HEK293 (cell line): Measurements from ENCODE around the gene ARL2BP.

Experiments
- CTCF ChIA-PET: fragments of 350-600 bp; formaldehyde crosslinking; extraction: SDS; loops from one replicate; lab custom pipeline; 2021; ENCODE audit warnings: antibody characterized with exemption; lab: Yijun Ruan, JAX
- POLR2A ChIA-PET: fragments of 300-600 bp; formaldehyde crosslinking; extraction: SDS; loops from one replicate; lab custom pipeline; 2020; ENCODE audit warnings: antibody characterized with exemption, inconsistent platforms; lab: Yijun Ruan, JAX
- H3K27ac ChIP-seq: fragments of 200-500 bp; sonication (Bioruptor generic); 2 replicates; pipeline ENCODE4 v1.5.1; 2014; ENCODE audit warnings: low read depth, low read length, control low read depth, inconsistent platforms; ENCODE audit errors: extremely low read depth
- H3K36me3 ChIP-seq, 2 experiments: fragments of 200-500 bp in 1 of 2; sonication (Bioruptor generic) in 1 of 2; 1 replicate in 1 of 2; 2 replicates in 1 of 2; pipeline ENCODE4 v1.5.1; 2014 to 2017; ENCODE audit warnings: inconsistent platforms in 2 of 2, low read length in 2 of 2; ENCODE audit not compliant: control insufficient read depth in 2 of 2, insufficient read depth in 1 of 2
- H3K4me1 ChIP-seq: fragments of 200-500 bp; sonication (Bioruptor generic); 2 replicates; pipeline ENCODE4 v1.5.1; 2014; ENCODE audit warnings: mild to moderate bottlenecking, low read length, inconsistent platforms; ENCODE audit not compliant: control insufficient read depth, insufficient read depth
- H3K4me3 ChIP-seq: 2 replicates; pipeline ENCODE4 v1.5.1; 2011; ENCODE audit warnings: low read depth, mild to moderate bottlenecking, control low read depth, low read length, moderate library complexity
- H3K9me3 ChIP-seq: fragments of 200-500 bp; sonication (Bioruptor generic); 2 replicates; pipeline ENCODE4 v1.5.1; 2014; ENCODE audit warnings: low read depth, low read length, inconsistent platforms; ENCODE audit not compliant: control insufficient read depth, insufficient read depth
- GFI1B ChIP-seq: fragments of 450-650 bp; formaldehyde crosslinking; IDR thresholded peaks from 2 replicates; pipeline ENCODE4 v1.5.1; 2016; ENCODE audit warnings: missing biosample characterization, missing genetic modification characterization
- GLI2 ChIP-seq: fragments of 450-650 bp; formaldehyde crosslinking; IDR thresholded peaks from 2 replicates; pipeline ENCODE4; 2017; ENCODE audit warnings: missing biosample characterization, missing genetic modification characterization, low read depth, borderline replicate concordance
- GLIS1 ChIP-seq: fragments of 450-650 bp; formaldehyde crosslinking; IDR thresholded peaks from 2 replicates; pipeline ENCODE4 v1.5.1; 2016; ENCODE audit warnings: missing biosample characterization, missing genetic modification characterization
- HOXC10 ChIP-seq: sonication (generic); formaldehyde crosslinking; IDR thresholded peaks from 2 replicates; pipeline ENCODE4 v1.8.1; 2023; ENCODE audit warnings: mild to moderate bottlenecking, missing genetic modification reagents
- PATZ1 ChIP-seq: fragments of 450-650 bp; formaldehyde crosslinking; IDR thresholded peaks from 2 replicates; pipeline ENCODE4 v1.5.1; 2016; ENCODE audit warnings: missing biosample characterization, missing genetic modification characterization
- ZBTB49 ChIP-seq: fragments of 450-650 bp; formaldehyde crosslinking; IDR thresholded peaks from 2 replicates; pipeline ENCODE4 v1.5.1; 2016; ENCODE audit warnings: missing biosample characterization, missing genetic modification characterization, low read depth
- ZBTB8A ChIP-seq: fragments of 450-650 bp; formaldehyde crosslinking; IDR thresholded peaks from 2 replicates; pipeline ENCODE4 v1.5.1; 2016; ENCODE audit warnings: missing biosample characterization, missing genetic modification characterization
- ZFP3 ChIP-seq: fragments of 450-650 bp; formaldehyde crosslinking; IDR thresholded peaks from 2 replicates; pipeline ENCODE4 v1.5.1; 2016; ENCODE audit warnings: low read depth, missing biosample characterization, missing genetic modification characterization
- ZNF280C ChIP-seq: fragments of 450-650 bp; formaldehyde crosslinking; IDR thresholded peaks from 2 replicates; pipeline ENCODE4 v1.5.1; 2016; ENCODE audit warnings: missing biosample characterization, missing genetic modification characterization
- ZNF341 ChIP-seq: fragments of 450-650 bp; formaldehyde crosslinking; IDR thresholded peaks from 2 replicates; pipeline ENCODE4; 2016; ENCODE audit warnings: low read depth, missing biosample characterization, missing genetic modification characterization
- ZNF394 ChIP-seq: fragments of 450-650 bp; formaldehyde crosslinking; IDR thresholded peaks from 2 replicates; pipeline ENCODE4 v1.5.1; 2016; ENCODE audit warnings: missing biosample characterization, missing genetic modification characterization, mild to moderate bottlenecking, moderate library complexity, borderline replicate concordance
- ZNF433 ChIP-seq: fragments of 450-650 bp; formaldehyde crosslinking; IDR thresholded peaks from 2 replicates; pipeline ENCODE4 v1.5.1; 2016; ENCODE audit warnings: missing biosample characterization, missing genetic modification characterization, low read depth
- ZNF501 ChIP-seq: fragments of 450-650 bp; formaldehyde crosslinking; IDR thresholded peaks from 2 replicates; pipeline ENCODE4 v1.5.1; 2016; ENCODE audit warnings: missing biosample characterization, missing genetic modification characterization
- ZNF530 ChIP-seq: fragments of 450-650 bp; formaldehyde crosslinking; IDR thresholded peaks from 2 replicates; pipeline ENCODE4 v1.5.1; 2016; ENCODE audit warnings: low read depth, missing biosample characterization, missing genetic modification characterization
- ZNF623 ChIP-seq: fragments of 450-650 bp; formaldehyde crosslinking; IDR thresholded peaks from 2 replicates; pipeline ENCODE4 v1.5.1; 2016; ENCODE audit warnings: missing biosample characterization, missing genetic modification characterization
- ZNF624 ChIP-seq: fragments of 450-650 bp; formaldehyde crosslinking; IDR thresholded peaks from 2 replicates; pipeline ENCODE4 v1.5.1; 2017; ENCODE audit warnings: missing biosample characterization, missing genetic modification characterization
- ZNF629 ChIP-seq: fragments of 450-650 bp; formaldehyde crosslinking; IDR thresholded peaks from 2 replicates; pipeline ENCODE4 v1.5.1; 2017; ENCODE audit warnings: missing biosample characterization, missing genetic modification characterization
- ZNF660 ChIP-seq: fragments of 450-650 bp; IDR thresholded peaks from 2 replicates; pipeline ENCODE4 v1.5.1; 2018; ENCODE audit warnings: missing biosample characterization, mild to moderate bottlenecking, missing genetic modification characterization
- ZNF670 ChIP-seq: fragments of 450-650 bp; formaldehyde crosslinking; IDR thresholded peaks from 2 replicates; pipeline ENCODE4 v1.5.1; 2016; ENCODE audit warnings: missing biosample characterization, missing genetic modification characterization, low read depth
- ZNF701 ChIP-seq: fragments of 450-650 bp; formaldehyde crosslinking; IDR thresholded peaks from 2 replicates; pipeline ENCODE4 v1.5.1; 2016; ENCODE audit warnings: missing biosample characterization, missing genetic modification characterization
- ZNF791 ChIP-seq: fragments of 450-650 bp; formaldehyde crosslinking; IDR thresholded peaks from 2 replicates; pipeline ENCODE4 v1.5.1; 2016; ENCODE audit warnings: missing biosample characterization, missing genetic modification characterization
- ZSCAN16 ChIP-seq: fragments of 450-650 bp; formaldehyde crosslinking; IDR thresholded peaks from 2 replicates; pipeline ENCODE4 v1.5.1; 2016; ENCODE audit warnings: missing biosample characterization, missing genetic modification characterization
- TF ChIP-seq, protein P1 (sequence below): fragments of 450-650 bp; formaldehyde crosslinking; IDR thresholded peaks from 2 replicates; pipeline ENCODE4 v1.5.1; 2016; ENCODE audit warnings: missing biosample characterization, missing genetic modification characterization
- TF ChIP-seq, protein P2 (sequence below): fragments of 450-650 bp; formaldehyde crosslinking; IDR thresholded peaks from 2 replicates; pipeline ENCODE4 v1.5.1; 2016; ENCODE audit warnings: missing biosample characterization, missing genetic modification characterization
- TF ChIP-seq, protein P3 (sequence below): fragments of 450-650 bp; formaldehyde crosslinking; IDR thresholded peaks from 2 replicates; pipeline ENCODE4 v1.5.1; 2016; ENCODE audit warnings: missing biosample characterization, missing genetic modification characterization

Gene ARL2BP

DNA sequence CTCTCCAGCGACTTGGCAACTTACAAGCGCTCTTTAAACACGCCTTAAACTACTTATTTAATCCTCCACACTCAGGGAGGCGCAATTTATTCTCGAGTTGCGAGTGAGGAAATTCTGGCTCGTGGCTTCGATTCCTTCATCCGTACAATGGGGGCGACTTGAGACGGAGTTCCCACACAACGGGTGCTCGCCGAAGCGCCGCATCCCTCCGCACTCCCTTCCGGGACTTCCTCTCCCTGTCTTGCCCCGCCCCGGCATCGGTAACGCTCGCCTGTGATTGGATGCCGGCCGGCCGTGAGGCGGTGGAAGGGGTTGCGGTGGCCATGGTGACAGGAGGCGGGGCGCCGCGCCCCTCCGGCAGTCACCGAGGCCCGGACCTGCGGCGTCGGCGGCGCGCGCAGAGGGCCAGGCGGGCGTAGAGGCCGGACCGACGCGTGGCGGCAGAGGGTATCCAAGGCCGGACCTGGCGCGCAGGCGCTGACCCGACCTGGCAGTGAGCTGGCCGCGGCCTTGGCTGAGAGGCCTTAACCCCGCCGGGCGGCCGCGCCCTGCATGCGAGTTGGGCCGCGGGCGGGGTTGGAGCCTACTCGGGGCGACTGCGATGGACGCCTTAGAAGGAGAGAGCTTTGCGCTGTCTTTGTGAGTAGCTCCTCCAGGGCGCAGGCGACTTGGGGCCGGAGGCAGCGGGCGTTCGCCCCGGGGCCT is at the start of gene ARL2BP:
ARL2BP (plus strand) TSS at position 493 of the 705 bp plus-strand sequence; CDS start at position 602, 109 bp downstream.
- no peaks in the 10 kb centered on the region for H3K9me3 ChIP-seq
- peak within 1 kb of the TSS; percentile 78 for H3K27ac ChIP-seq
- ChIA-PET POLR2A (interaction anchor here (0.7 to 2.7 kb wide), 10 partner anchors 9 to 153 kb away, joined by 3 to 12 read pairs (median 4); partner anchors contain the start of genes CPNE2, PLLP, PSME3IP1 and RSPRY1), CTCF (interaction anchor here (1.2 kb wide), 1 partner anchor 11 kb away, joined by 6 read pairs; no protein-coding TSS in a partner anchor)
- peak within 1 kb of the TSS; percentile 64 for H3K4me3 ChIP-seq
- H3K4me1 ChIP-seq: 0 out of 2 replicates have a peak, but pooled peaks cover 2% of the 10 kb centered on the region
- H3K36me3 ChIP-seq: peaks cover 22 to 33% of the 10 kb centered on the region in 2 experiments
- TF ChIP-seq, protein P1, sequence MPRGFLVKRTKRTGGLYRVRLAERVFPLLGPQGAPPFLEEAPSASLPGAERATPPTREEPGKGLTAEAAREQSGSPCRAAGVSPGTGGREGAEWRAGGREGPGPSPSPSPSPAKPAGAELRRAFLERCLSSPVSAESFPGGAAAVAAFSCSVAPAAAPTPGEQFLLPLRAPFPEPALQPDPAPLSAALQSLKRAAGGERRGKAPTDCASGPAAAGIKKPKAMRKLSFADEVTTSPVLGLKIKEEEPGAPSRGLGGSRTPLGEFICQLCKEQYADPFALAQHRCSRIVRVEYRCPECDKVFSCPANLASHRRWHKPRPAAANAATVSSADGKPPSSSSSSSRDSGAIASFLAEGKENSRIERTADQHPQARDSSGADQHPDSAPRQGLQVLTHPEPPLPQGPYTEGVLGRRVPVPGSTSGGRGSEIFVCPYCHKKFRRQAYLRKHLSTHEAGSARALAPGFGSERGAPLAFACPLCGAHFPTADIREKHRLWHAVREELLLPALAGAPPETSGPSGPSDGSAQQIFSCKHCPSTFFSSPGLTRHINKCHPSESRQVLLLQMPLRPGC (tag by site-specific recombination): no peak
- TF ChIP-seq ZNF530 (tag by site-specific recombination): no peak
- no peak for TF ChIP-seq ZNF624 (tag by site-specific recombination)
- no peak for TF ChIP-seq ZNF433 (tag by site-specific recombination)
- TF ChIP-seq GLIS1 (tag by site-specific recombination): no peak
- TF ChIP-seq ZNF501: no peak
- no peak for TF ChIP-seq ZNF701
- no peak for TF ChIP-seq ZNF791 (tag by site-specific recombination)
- TF ChIP-seq, protein P2, sequence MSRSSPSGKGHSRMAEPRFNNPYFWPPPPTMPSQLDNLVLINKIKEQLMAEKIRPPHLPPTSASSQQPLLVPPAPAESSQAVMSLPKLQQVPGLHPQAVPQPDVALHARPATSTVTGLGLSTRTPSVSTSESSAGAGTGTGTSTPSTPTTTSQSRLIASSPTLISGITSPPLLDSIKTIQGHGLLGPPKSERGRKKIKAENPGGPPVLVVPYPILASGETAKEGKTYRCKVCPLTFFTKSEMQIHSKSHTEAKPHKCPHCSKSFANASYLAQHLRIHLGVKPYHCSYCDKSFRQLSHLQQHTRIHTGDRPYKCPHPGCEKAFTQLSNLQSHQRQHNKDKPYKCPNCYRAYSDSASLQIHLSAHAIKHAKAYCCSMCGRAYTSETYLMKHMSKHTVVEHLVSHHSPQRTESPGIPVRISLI (tag by site-specific recombination): no peak
- no peak for TF ChIP-seq ZNF280C (tag by site-specific recombination)
- TF ChIP-seq HOXC10: no peak
- no peak for TF ChIP-seq ZNF341
- TF ChIP-seq ZBTB49 (tag by site-specific recombination): no peak
- peak; percentile 56 for TF ChIP-seq PATZ1 (tag by site-specific recombination)
- TF ChIP-seq ZNF660 (tag by site-specific recombination): peak; percentile 74; the same call in 1 of the 2 replicates
- no peak for TF ChIP-seq ZNF623 (tag by site-specific recombination)
- no peak for TF ChIP-seq GFI1B
- TF ChIP-seq ZFP3 (tag by site-specific recombination): no peak
- no peak for TF ChIP-seq ZSCAN16 (tag by site-specific recombination)
- no peak for TF ChIP-seq ZNF394 (tag by site-specific recombination)
- no peak for TF ChIP-seq ZNF629 (tag by site-specific recombination)
- TF ChIP-seq GLI2 (tag by site-specific recombination): no peak
- no peak for TF ChIP-seq ZNF670 (tag by site-specific recombination)
- TF ChIP-seq, protein P3, sequence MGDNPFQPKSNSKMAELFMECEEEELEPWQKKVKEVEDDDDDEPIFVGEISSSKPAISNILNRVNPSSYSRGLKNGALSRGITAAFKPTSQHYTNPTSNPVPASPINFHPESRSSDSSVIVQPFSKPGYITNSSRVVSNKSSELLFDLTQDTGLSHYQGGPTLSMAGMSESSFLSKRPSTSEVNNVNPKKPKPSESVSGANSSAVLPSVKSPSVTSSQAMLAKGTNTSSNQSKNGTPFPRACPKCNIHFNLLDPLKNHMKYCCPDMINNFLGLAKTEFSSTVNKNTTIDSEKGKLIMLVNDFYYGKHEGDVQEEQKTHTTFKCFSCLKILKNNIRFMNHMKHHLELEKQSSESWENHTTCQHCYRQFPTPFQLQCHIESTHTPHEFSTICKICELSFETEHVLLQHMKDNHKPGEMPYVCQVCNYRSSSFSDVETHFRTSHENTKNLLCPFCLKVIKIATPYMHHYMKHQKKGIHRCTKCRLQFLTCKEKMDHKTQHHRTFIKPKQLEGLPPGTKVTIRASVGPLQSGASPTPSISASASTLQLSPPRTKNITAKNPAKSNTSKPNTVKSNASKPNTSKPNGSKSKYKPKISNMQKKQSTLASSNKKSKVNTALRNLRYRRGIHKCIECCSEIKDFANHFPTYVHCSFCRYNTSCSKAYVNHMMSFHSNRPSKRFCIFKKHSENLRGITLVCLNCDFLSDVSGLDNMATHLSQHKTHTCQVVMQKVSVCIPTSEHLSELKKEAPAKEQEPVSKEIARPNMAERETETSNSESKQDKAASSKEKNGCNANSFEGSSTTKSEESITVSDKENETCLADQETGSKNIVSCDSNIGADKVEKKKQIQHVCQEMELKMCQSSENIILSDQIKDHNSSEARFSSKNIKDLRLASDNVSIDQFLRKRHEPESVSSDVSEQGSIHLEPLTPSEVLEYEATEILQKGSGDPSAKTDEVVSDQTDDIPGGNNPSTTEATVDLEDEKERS (tag by site-specific recombination): no peak
- peak; percentile 66 for TF ChIP-seq ZBTB8A (tag by site-specific recombination)
